Mesenchymal stem cell (in vitro differentiated cells and primary cell): ENCODE results near the gene PDLIM1.
"Not testable (repeated sequence)": the region's sequence is repeated elsewhere in the genome, so short reads cannot be mapped to it uniquely, and the experiment has no call there.

Experiments
- DNase-seq: peaks from one replicate; pipeline ENCODE4 v3.0.0-alpha.2; 2013
- H2AFZ ChIP-seq: one replicate; pipeline ENCODE4 v1.6.1; 2013; ENCODE audit warnings: low read depth, mild to moderate bottlenecking, control low read depth, inconsistent platforms, low read length, moderate library complexity
- H2AK5ac ChIP-seq: 2 replicates; pipeline ENCODE4 v1.6.1; 2013; ENCODE audit warnings: low read length, moderate library complexity, mild to moderate bottlenecking, inconsistent platforms; ENCODE audit not compliant: severe bottlenecking
- H2BK120ac ChIP-seq: one replicate; pipeline ENCODE4 v1.6.1; 2013; ENCODE audit warnings: low read depth, mild to moderate bottlenecking, inconsistent platforms, low read length, moderate library complexity
- H2BK12ac ChIP-seq, 2 experiments: one replicate each; pipeline ENCODE4 v1.6.1; 2013; ENCODE audit warnings: inconsistent platforms in 2 of 2, low read length in 2 of 2, mild to moderate bottlenecking in 2 of 2, moderate library complexity in 2 of 2, control low read depth in 1 of 2
- H2BK15ac ChIP-seq: one replicate; pipeline ENCODE4 v1.6.1; 2013; ENCODE audit warnings: mild to moderate bottlenecking, low read depth, inconsistent platforms; ENCODE audit not compliant: poor library complexity, severe bottlenecking
- H2BK5ac ChIP-seq: 2 replicates; pipeline ENCODE4 v1.6.1; 2013; ENCODE audit warnings: low read depth, mild to moderate bottlenecking, low read length, control low read depth, inconsistent platforms; ENCODE audit not compliant: poor library complexity, severe bottlenecking
- H3K14ac ChIP-seq, 2 experiments: one replicate each; pipeline ENCODE4 v1.6.1; 2013; ENCODE audit warnings: inconsistent platforms in 2 of 2, low read length in 2 of 2, control low read depth in 1 of 2, mild to moderate bottlenecking in 1 of 2, moderate library complexity in 1 of 2
- H3K18ac ChIP-seq, 2 experiments: one replicate each; pipeline ENCODE4 v1.6.1; 2013; ENCODE audit warnings: inconsistent platforms in 2 of 2, low read length in 2 of 2, control low read depth in 1 of 2, low read depth in 1 of 2, mild to moderate bottlenecking in 1 of 2
- H3K23ac ChIP-seq, 2 experiments: one replicate each; pipeline ENCODE4 v1.6.1; 2013; ENCODE audit warnings: inconsistent platforms in 2 of 2, low read length in 2 of 2, mild to moderate bottlenecking in 2 of 2, moderate library complexity in 2 of 2, control low read depth in 1 of 2
- H3K27ac ChIP-seq: 2 replicates; pipeline ENCODE4 v1.5.1; 2013; ENCODE audit warnings: mild to moderate bottlenecking, moderate library complexity, low read length, control low read depth, inconsistent platforms; ENCODE audit not compliant: poor library complexity, severe bottlenecking
- H3K27me3 ChIP-seq, 2 experiments: 2 replicates each; pipeline versions ENCODE4 v1.6.1 to v1.7.0; 2013; ENCODE audit warnings: low read length in 2 of 2, mild to moderate bottlenecking in 2 of 2, moderate library complexity in 2 of 2, control low read depth in 1 of 2, inconsistent platforms in 1 of 2; ENCODE audit not compliant: control insufficient read depth in 1 of 2, insufficient read depth in 1 of 2
- H3K36me3 ChIP-seq, 2 experiments: 2 replicates each; pipeline versions ENCODE4 v1.6.1 to v1.7.0; 2013; ENCODE audit warnings: low read length in 2 of 2, control low read depth in 1 of 2, inconsistent platforms in 1 of 2, low read depth in 1 of 2, mild to moderate bottlenecking in 1 of 2; ENCODE audit not compliant: insufficient read depth in 2 of 2, control insufficient read depth in 1 of 2
- H3K4ac ChIP-seq, 2 experiments: one replicate each; pipeline ENCODE4 v1.6.1; 2013; ENCODE audit warnings: inconsistent platforms in 2 of 2, low read length in 2 of 2, mild to moderate bottlenecking in 2 of 2, moderate library complexity in 2 of 2, control low read depth in 1 of 2, low read depth in 1 of 2
- H3K4me1 ChIP-seq: 2 replicates; pipeline ENCODE4 v1.6.1; 2013; ENCODE audit warnings: low read depth, low read length, control low read depth; ENCODE audit not compliant: control insufficient read depth, insufficient read depth
- H3K4me2 ChIP-seq: 2 replicates; pipeline ENCODE4 v1.6.1; 2013; ENCODE audit warnings: low read length, mild to moderate bottlenecking, inconsistent platforms; ENCODE audit not compliant: poor library complexity, severe bottlenecking
- H3K4me3 ChIP-seq, 2 experiments: 2 replicates each; pipeline versions ENCODE4 v1.5.1 to v1.7.0; 2013; ENCODE audit warnings: low read length in 2 of 2, mild to moderate bottlenecking in 2 of 2, control low read depth in 1 of 2, low read depth in 1 of 2; ENCODE audit not compliant: insufficient read depth in 1 of 2
- H3K79me1 ChIP-seq: replicated peaks from 2 replicates; pipeline ENCODE4 v1.6.1; 2013; ENCODE audit warnings: mild to moderate bottlenecking, control low read depth, low read length, inconsistent platforms; ENCODE audit not compliant: poor library complexity, severe bottlenecking
- H3K9ac ChIP-seq: 2 replicates; pipeline ENCODE4 v1.7.0; 2013; ENCODE audit warnings: mild to moderate bottlenecking, low read length, moderate library complexity
- H3K9me3 ChIP-seq: 2 replicates; pipeline ENCODE4 v1.7.0; 2013; ENCODE audit warnings: mild to moderate bottlenecking, low read length; ENCODE audit not compliant: control insufficient read depth
- H4K8ac ChIP-seq: one replicate; pipeline ENCODE4 v1.6.1; 2013; ENCODE audit warnings: inconsistent platforms, mild to moderate bottlenecking, low read length, moderate library complexity
- H4K91ac ChIP-seq: one replicate; pipeline ENCODE4 v1.6.1; 2013; ENCODE audit warnings: mild to moderate bottlenecking, low read length, inconsistent platforms
- WGBS: methylation state at CpG from one replicate; pipeline ENCODE4 v1.1.7; 2013; ENCODE audit warnings: mixed read lengths; 5-methylcytosine and 5-hydroxymethylcytosine counted together

PDLIM1 gene

DNA sequence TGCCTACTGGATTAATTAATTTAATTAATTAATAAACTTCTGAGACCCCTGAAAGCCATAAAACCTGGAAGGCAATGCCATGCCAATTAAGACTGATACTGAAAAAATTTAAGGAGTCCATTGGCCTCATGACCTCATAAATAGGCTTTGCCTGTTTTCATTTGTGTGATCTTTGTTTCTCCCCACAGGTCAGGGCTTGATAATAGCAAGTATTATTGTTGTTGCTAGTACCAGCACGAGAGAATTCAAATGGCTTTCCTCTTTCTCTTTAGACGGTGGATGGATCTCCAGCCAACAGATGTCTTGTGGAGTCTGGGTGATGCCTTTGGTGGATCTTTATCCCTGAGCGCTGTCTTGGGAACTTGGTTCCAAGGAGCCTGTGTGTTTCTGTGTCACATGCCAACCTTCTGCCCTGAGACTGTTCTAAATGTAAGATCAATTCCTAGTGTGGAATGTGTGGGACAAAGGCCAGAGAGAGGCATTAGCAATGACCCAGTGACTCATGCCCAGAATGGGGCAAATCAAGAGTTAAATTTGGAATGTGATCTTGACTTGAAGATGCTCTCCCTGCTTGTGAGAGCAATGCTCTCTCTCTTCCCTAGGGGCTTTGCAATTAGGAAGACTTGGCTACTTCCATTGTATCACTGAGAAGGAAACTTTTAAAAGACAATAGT, 79.1 kb downstream of the PDLIM1 start:
- no peak overlapping the region for H2AFZ ChIP-seq
- H2BK12ac ChIP-seq: no peak overlapping the region
- H2AK5ac ChIP-seq: no peak overlapping the region
- no peak overlapping the region for H3K4ac ChIP-seq
- no peak overlapping the region for H4K8ac ChIP-seq
- H3K4me1 ChIP-seq: peaks cover 2% of the 10 kb centered on the region
- no peaks in the 10 kb centered on the region for H3K36me3 ChIP-seq
- no peak overlapping the region for H3K4me2 ChIP-seq
- no peaks in the 10 kb centered on the region for H3K27me3 ChIP-seq
- H3K23ac ChIP-seq: no peak overlapping the region
- no peak overlapping the region for H3K14ac ChIP-seq
- no peak overlapping the region for H3K4me3 ChIP-seq
- no peaks in the 10 kb centered on the region for H3K9me3 ChIP-seq
- no peak overlapping the region for H3K18ac ChIP-seq
- no peak overlapping the region for H3K9ac ChIP-seq
- WGBS: 94% methylated on average over 3 of the region's 3 CpGs
- no peak for DNase-seq
- no peak overlapping the region for H2BK15ac ChIP-seq
- H3K79me1 ChIP-seq: peaks cover 2% of the 10 kb centered on the region
- no peak overlapping the region for H2BK120ac ChIP-seq
- H2BK5ac ChIP-seq: no peak overlapping the region
- no peak overlapping the region for H4K91ac ChIP-seq
- H3K27ac ChIP-seq: no peak overlapping the region

GRCh38 chr10:95209509-95210127, 81.2 kb downstream of the PDLIM1 start:
- no peaks in the 10 kb centered on the region for H3K4me1 ChIP-seq
- 100% methylated on average over 3 of the region's 6 CpGs for WGBS
- H3K23ac ChIP-seq: no peak overlapping the region
- no peak overlapping the region for H3K9ac ChIP-seq
- no peak overlapping the region for H4K8ac ChIP-seq
- no peak overlapping the region for H3K14ac ChIP-seq
- H3K36me3 ChIP-seq: no peaks in the 10 kb centered on the region
- H2AFZ ChIP-seq: no peak overlapping the region
- no peak overlapping the region for H3K4me3 ChIP-seq
- H3K79me1 ChIP-seq: peaks cover 2% of the 10 kb centered on the region
- H2BK15ac ChIP-seq: no peak overlapping the region
- H2BK5ac ChIP-seq: no peak overlapping the region
- H3K4ac ChIP-seq: no peak overlapping the region
- H3K18ac ChIP-seq: no peak overlapping the region
- H4K91ac ChIP-seq: no peak overlapping the region
- no peaks in the 10 kb centered on the region for H3K9me3 ChIP-seq
- no peak overlapping the region for H2AK5ac ChIP-seq
- DNase-seq: no peak
- H3K27ac ChIP-seq: no peak overlapping the region
- no peaks in the 10 kb centered on the region for H3K27me3 ChIP-seq
- no peak overlapping the region for H2BK12ac ChIP-seq
- no peak overlapping the region for H2BK120ac ChIP-seq
- no peak overlapping the region for H3K4me2 ChIP-seq

DNA sequence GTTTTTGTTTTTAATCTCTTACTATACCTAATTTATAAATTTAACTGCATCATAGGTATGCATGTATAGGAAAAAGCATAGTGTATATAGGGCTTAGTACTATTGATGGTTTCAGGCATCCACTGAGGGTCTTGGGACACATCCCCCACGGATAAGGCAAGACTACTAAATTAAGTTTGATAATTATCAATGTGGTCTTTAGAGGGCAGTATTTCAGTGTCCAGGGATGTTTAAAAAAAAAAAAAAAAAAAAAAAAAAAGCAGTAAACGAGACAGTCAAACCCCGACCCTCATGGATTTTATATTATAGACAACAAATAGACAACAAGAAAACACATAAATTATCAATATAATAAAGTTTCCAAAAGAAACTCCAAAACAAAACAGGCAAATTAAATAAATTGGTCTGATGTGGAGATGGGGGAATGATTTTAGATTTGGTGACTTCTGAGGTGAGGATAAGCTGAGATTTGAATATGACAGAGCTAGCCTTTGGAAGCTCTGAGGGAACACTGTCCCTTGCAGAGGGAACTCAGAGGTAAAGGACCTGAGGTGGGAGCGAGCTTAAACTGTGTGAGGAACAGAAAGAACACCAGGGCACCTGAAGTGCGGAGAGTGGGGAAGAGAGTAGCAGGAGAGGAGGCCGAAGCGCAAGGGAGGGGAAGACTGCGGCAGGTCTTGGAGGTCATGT, 82.0 kb downstream of the PDLIM1 start:
- Histone ChIP-seq H2AK5ac (no peak overlapping the region), H3K79me1 (peaks cover 2% of the 10 kb centered on the region), H3K4me3 (no peak overlapping the region), H2BK15ac (no peak overlapping the region), H3K18ac (no peak overlapping the region), H3K4me1 (no peaks in the 10 kb centered on the region), H3K27me3 (no peaks in the 10 kb centered on the region), H2BK5ac (no peak overlapping the region), H2AFZ (no peak overlapping the region), H3K27ac (no peak overlapping the region), H3K36me3 (no peaks in the 10 kb centered on the region), H3K4ac (peak overlapping the region in 1 of 2 experiments; percentile 54), H3K9me3 (no peaks in the 10 kb centered on the region), H3K4me2 (no peak overlapping the region), H3K23ac (no peak overlapping the region), H2BK12ac (no peak overlapping the region), H3K9ac (no peak overlapping the region), H4K8ac (peak overlapping the region; percentile 51), H2BK120ac (no peak overlapping the region), H3K14ac (no peak overlapping the region), H4K91ac (no peak overlapping the region)
- WGBS: 94% methylated on average over 5 of the region's 8 CpGs
- DNase-seq: peak; percentile 38

GRCh38 chr10:95202865-95203264, 87.9 kb downstream of the PDLIM1 start:
- not testable (repeated sequence) for H3K27me3 ChIP-seq, H3K79me1 ChIP-seq, H3K18ac ChIP-seq, H2BK15ac ChIP-seq, H2BK12ac ChIP-seq, H3K4me2 ChIP-seq, H2BK5ac ChIP-seq, H3K14ac ChIP-seq, H2AK5ac ChIP-seq, H3K36me3 ChIP-seq, H3K9ac ChIP-seq, H4K8ac ChIP-seq, H3K4me1 ChIP-seq, H3K23ac ChIP-seq, H4K91ac ChIP-seq, H2AFZ ChIP-seq, H3K4ac ChIP-seq, H2BK120ac ChIP-seq, H3K27ac ChIP-seq, H3K4me3 ChIP-seq, H3K9me3 ChIP-seq, DNase-seq
- 88% methylated on average over 5 of the region's 5 CpGs for WGBS
